Measurements from ENCODE around the gene EIF3I.
"Not testable (repeated sequence)": the region's sequence is repeated elsewhere in the genome, so short reads cannot be mapped to it uniquely, and the experiment has no call there.

EIF3I gene

DNA sequence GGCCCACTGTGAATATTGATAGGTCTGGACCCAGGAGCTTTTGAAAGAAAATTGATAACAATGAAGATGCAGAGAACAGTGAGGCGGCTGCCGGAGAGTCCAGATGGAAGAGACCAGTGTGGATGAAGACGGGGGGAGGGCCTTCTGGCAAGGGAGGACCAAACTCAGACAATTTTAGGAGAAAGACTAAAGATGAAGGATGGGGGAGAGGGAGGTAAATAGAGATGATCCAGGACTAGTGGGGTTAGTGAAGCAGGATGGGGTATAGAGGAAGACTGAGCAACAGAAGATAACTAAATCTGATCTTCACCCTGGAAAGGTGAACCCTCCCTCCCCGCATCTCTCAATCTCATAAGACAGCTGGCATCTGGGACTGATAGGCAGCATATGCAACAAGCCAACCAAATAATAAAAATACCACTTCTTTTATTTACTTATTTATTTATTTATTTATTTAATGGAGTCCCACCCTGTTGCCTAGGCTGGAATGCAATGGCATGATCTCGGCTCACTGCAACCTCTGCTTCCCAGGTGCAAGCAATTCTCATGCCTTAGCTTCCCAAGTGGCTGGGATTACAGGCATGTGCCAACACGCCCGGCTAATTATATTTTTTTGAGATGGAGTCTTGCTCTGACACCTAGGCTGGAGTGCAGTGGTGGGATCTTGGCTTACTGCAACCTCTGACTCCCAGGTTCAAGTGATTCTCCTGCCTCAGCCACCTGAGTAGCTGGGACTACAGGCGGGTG, 10.5 kb downstream of the EIF3I start:
- DNase-seq, result no peak

DNA sequence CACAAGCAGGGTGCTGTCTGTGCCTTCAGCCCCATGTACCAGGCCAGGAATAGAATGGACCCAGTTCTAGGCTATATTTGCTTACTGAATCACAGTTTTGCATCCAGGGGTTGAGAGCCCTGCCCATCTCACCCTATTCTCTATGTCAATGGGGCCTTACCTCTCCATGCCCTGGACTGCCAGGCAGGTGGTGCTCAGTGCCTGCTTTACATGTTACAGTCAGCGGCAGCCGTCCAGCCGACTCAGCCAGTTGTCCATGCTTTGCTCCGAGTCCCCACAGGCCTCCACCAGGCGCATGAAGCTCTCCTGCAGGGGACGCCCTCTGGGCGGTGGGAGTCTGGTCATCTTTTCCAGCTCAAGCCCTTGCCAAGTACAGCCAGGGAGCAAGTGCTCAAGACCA, 12.6 kb downstream of the EIF3I start:
- DNase-seq, result no peak

- no peak for DNase-seq
Observed at GRCh38 chr1:32239337-32239736, 17.1 kb downstream of the EIF3I start.

- peak; percentile 71 for DNase-seq
Observed at GRCh38 chr1:32239790-32240139, 17.6 kb downstream of the EIF3I start.

- peak; percentile 92 for DNase-seq
Observed at GRCh38 chr1:32240140-32240951, 18.1 kb downstream of the EIF3I start.

DNA sequence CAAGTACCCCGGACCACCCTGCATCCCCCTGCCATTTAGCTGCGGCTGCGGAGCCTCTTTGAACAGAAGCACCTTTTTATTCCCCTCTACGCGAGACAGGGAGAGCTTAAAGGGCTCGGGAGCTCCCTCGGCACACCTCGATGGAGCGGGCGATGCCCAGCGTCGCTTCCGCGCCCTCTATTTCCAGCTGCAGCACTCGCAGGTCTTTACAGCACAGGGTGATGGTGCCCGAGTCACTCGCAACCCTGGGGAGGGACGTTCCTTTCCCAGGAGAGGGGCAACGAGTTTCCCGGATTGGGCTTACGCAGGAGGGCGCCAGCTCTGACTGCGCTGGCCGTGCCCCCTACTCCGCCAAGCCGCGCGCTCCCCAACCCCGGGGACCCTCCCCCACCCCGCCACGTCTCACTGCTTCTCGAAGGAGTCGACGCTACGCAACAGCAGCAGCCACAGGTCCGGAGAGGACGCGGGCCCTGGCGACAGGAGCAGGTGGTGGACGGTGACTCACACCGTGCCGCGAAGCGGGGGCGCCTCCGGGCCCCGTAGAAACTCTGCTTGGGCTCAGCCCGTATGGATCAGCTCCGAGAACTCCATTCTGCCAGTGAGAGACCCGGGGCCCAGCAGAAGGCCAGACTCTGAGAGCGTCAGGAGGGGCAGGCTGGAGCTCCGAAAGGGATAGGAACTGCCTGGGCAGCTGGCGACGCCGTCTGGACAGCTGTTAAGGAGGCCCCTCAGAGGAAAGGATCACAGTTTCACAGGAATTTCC, 19.0 kb downstream of the EIF3I start:
- DNase-seq, result peak; percentile 86

DNA sequence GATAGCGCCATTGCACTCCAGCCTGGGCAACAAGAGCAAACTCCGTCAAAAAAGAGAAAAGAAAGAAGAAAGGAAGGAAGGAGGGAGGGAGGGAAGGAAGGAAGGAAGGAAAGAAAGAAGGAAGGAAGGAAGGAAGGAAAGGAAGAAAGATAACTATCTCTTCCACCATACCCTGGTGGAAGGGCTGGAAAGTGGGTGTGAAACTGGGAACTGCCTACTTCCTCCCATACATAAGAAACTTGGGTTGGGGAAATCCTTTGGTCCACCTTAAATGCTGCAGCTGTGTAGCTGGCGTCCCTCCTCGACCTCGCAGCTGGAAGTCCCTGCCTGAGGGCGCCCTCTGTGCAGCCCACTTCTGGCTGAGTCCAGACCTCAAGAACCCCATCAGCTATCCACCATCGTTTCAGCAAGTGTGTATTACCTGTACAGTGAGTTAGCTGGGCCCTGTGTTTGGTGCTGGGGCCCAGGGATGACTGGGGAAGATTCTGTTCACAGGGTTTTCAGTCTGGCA, 20.2 kb downstream of the EIF3I start:
- peak; percentile 66 for DNase-seq

GRCh38 chr1:32246888-32247273, 24.7 kb downstream of the EIF3I start, which contains the start of gene FAM167B:
FAM167B (plus strand) TSS chr1:32247222; CDS start chr1:32247422, 200 bp downstream.
- no peak for DNase-seq

DNA sequence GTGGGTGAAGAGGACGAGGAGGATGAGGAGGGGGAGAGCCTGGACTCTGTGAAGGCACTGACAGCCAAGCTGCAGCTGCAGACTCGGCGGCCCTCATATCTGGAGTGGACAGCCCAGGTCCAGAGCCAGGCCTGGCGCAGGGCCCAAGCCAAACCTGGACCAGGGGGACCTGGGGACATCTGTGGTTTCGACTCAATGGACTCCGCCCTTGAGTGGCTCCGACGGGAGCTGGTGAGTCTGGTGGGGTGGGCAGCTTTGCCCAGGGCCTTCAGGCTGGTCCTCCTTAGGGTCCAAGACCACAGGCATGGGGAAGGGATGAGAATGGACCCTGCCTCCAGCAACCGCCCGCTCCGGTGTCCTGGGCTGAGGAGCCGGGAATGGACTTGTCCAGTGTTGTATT, 25.2 kb downstream of the EIF3I start:
- no peak for DNase-seq

- peak; percentile 94 for DNase-seq
Observed at GRCh38 chr1:32247983-32248889, 26.0 kb downstream of the EIF3I start.

DNA sequence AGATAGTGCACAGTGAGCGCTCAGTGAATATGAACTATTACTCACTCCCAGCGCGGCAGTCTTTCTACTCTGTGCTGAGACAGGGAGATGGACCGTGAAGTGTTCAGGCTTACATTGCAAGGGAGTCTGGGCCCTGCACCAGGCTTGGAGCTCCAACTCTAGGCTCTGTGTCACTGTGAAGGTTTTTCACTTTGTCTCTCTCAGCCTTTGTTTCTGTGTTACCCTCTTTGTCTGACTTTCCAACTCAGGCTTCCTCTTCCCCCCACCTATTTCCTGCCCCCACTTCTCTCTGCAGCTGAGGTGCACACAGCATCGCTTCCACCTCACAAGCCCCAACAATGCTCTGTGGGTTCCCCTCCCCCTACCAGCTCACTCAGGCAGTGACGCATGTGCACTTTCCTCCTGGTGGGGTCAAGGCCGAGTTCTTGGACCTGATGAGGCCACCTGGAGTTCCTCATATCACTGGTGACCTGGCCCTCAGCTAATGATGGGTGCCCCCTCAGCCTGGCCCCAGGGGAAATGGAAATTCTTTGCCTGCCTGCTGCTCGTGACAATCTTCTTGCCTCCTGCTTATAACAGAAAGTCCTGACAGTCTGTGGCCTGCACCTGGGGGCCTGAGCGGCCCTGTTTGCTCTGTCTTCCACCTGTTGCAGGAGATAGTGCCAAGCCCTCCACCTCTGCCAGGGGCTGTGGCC, 27.8 kb downstream of the EIF3I start:
- DNase-seq, result no peak

DNA sequence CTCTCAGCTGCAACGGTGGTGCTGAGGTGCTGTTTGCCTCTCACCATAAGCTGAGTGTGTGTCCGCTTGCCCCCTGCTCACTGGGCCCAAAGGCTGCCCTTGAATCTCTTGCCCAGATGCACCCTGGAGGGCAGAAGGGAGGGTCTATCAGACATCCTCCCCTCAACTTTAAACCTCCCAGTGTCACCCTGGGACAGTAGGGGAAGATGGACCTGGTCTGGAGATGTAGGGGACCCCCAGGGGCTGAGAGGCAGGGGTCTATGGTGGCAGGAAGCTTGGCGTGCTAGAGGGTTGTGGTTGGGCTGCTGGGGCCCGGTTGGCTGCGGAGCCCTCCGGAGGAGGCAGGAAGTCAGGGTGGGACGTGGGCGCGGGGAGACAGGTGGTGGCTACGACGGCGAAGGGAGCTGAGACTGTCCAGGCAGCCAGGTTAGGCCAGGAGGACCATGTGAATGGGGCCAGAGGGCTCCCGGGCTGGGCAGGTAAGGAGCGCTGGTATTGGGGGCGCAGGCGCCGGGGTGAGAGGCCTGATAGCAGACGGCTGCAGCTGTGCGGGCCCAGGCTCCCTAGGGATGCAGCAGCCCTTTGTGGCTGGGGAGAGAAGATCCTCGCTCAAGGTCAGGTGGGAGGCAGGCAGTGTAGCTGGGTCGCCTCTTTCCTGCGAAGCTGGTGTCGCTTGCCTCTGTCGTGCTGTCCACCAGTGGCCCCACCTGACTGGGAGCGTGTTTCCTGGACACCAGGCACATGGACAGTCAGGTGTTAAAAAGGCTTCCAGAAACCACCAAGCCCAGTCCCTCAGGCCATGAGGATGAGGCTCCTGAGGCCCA, 28.9 kb downstream of the EIF3I start, which contains the start of gene LCK:
Gene LCK, plus strand, starts transcription at position 373 of the 824 bp plus-strand sequence. CDS start 23,065 bp downstream, outside the sequence.
- DNase-seq, result no peak

DNA sequence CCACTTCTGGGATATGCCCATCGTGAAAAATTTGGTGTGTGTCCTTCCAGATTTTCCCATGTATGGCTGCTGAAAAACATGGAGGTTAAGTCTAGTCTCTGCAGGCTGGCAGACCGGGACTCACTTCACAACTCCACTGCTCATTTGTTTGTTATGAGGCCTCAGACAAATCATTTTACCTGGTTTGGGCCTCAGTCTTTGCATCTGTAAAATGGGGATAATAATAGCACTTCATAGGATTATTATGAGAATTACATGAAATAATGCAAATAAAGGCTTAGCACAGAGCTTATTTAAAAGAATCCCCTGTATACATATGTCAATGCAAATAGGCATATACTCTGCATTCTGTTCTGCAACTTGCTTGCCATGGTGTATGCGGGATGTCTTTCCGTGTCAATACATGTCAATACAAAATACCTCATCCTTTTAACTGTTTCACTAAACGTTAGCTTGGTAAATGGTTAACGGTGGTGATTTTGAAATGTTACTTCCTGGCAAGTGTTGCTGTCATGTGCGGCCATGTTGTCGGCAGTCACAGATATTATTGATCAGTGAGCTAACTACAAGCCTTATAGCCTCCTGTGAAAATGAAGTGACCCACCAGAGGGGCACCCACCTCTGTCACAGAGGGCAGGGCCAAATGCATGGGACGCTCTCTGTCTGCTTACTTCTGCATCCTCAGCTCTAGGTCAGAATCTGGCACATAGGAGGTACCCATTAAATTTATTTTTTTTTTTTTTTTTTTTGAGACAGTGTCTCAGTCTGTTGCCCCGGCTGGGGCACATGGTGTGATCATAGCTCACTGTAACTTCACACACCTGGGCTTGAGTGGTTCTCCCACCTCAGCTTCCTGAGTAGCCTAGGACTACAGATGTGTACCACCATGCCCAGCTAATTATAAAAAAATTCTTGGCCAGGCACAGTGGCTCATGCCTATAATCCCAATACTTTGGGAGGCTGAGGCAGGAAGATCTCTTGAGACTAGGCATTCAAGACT, 33.2 kb downstream of the EIF3I start:
- DNase-seq, result no peak

- no peak for DNase-seq
Observed at GRCh38 chr1:32256473-32257226, 34.4 kb downstream of the EIF3I start.

DNA sequence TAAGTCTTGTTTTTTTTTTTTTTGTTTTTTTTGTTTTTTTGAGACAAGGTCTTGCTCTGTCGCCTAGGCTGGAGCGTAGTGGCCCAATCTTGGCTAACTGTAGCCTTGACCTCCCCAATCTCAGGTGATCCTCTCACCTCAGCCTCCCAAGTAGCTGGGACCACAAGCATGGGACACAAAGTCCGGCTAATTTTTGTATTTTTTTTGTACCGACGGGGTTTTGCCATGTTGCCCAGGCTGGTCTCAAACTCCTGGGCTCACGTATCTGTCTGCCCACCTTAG, 35.0 kb downstream of the EIF3I start:
- no peak for DNase-seq

DNA sequence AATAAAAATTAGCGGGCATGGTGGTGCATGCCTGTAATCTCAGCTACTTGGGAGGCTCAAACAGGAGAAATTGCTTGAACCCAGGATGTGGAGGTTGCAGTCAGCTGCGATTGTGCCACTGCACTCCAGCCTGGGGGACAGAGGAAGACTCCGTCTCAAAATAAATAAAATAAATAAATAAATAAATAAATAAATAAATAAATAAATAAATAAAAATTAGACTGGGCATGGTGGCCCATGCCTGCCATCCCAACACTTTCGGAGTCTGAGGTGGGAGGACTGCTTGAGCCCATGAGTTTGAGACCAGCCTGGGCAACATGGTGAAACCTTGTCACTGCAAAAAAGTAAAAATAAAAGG, 41.0 kb downstream of the EIF3I start:
- not testable (repeated sequence) for DNase-seq

- no peak for DNase-seq
Observed at GRCh38 chr1:32263744-32264143, 41.5 kb downstream of the EIF3I start.

- no peak for DNase-seq
Observed at GRCh38 chr1:32265846-32266245, 43.6 kb downstream of the EIF3I start.
